ENCODE data around the gene PLN. TPM values are rescaled to one million over a fixed set of nuclear protein-coding genes. Genes with fewer than 3 reads are reported as not detected.

The PLN gene
- total RNA-seq = 10 to 100 TPM in 1 of 4 donors, 1 to 10 TPM in 3; 1.5 to 11.2 (median 5.3) TPM

DNA sequence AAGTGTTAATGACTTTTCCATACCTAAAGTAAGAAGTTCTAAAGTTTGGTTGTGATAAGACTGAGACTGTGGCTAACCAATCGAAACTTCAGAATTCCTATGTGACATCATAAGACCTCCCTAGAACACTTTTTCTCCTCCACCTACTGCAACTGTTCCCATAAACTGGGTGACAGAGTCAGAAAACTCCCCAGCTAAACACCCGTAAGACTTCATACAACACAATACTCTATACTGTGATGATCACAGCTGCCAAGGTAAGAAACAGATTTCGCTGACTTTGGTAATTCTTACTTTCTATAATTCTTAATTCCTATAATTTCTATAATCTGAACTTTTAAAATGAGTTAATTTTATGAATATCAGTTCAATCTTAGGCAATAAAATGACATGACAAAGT is at the start of gene PLN:
Gene PLN (plus strand): TSS at position 161 of the 400 bp plus-strand sequence. CDS start 10,626 bp downstream, outside the sequence.
- Histone ChIP-seq H3K36me3 (no peaks in the 10 kb centered on the region), H3K4me1 (peaks cover 12% of the 10 kb centered on the region), H3K4me3 (no peak within 1 kb of the TSS), H3K9me3 (no peaks in the 10 kb centered on the region), H3K27ac (no peak within 1 kb of the TSS), H3K27me3 (no peaks in the 10 kb centered on the region)
- DNase-seq (ENCODE audit: low spot score in 2 of 2) = no peak
- TF ChIP-seq EP300 (IDR thresholded peaks at IDR 0.05) = no peak
- no peak for TF ChIP-seq POLR2AphosphoS5 (IDR thresholded peaks at IDR 0.05)
- TF ChIP-seq, protein P1, sequence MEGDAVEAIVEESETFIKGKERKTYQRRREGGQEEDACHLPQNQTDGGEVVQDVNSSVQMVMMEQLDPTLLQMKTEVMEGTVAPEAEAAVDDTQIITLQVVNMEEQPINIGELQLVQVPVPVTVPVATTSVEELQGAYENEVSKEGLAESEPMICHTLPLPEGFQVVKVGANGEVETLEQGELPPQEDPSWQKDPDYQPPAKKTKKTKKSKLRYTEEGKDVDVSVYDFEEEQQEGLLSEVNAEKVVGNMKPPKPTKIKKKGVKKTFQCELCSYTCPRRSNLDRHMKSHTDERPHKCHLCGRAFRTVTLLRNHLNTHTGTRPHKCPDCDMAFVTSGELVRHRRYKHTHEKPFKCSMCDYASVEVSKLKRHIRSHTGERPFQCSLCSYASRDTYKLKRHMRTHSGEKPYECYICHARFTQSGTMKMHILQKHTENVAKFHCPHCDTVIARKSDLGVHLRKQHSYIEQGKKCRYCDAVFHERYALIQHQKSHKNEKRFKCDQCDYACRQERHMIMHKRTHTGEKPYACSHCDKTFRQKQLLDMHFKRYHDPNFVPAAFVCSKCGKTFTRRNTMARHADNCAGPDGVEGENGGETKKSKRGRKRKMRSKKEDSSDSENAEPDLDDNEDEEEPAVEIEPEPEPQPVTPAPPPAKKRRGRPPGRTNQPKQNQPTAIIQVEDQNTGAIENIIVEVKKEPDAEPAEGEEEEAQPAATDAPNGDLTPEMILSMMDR (IDR thresholded peaks at IDR 0.05) = no peak
- TF ChIP-seq POLR2A (IDR thresholded peaks at IDR 0.05) = no peak
- WGBS = 89% methylated on average over 3 of the region's 3 CpGs

DNA sequence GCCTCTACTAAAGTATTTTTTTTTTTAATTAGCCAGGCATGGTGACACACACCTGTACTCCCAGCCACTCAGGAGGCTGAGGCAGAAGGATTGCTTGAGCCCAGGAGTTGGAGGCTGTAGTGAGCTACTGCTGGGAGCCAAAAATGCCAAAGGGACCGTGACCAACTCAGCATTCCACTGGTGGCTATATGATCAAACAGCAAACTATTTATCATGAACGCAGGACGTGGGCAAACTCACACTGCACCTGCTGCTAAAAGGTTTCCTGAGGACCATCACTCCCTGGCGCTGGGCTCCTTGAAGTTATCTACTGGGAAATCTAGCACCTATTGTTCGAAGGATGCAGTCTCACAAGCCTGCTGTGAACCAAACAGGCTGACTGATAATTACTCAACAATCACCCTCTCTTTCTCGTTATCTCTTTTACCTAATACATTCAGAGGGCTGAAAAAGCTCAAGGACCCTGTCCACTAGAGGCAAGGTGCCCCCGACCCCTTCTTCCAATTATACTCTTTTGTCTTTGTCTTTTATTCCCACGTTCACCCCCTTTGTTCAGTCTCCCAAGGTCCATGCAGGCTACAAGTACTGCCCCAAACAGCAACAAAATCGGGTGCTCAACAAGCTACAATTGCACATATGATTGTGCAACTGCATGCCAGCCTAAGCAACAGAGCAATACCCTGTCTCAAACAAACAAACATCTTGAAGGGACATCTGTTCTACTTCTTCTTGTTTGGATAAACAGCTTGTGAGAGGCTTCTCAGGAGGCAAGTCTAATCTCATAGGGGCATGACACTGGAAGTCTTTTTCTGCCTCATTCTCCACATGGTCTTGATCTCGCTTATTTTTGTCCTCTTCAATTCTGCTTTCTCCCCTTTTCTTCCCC is 47.7 kb upstream of the PLN start:
- H3K27ac ChIP-seq = no peak overlapping the region
- no peaks in the 10 kb centered on the region for H3K27me3 ChIP-seq
- TF ChIP-seq EP300 (IDR thresholded peaks at IDR 0.05) (no peak), POLR2A (IDR thresholded peaks at IDR 0.05) (no peak), POLR2AphosphoS5 (IDR thresholded peaks at IDR 0.05) (no peak)
- TF ChIP-seq, protein P1 (IDR thresholded peaks at IDR 0.05) = no peak
- 95% methylated on average over 10 of the region's 10 CpGs for WGBS
- H3K36me3 ChIP-seq = peaks cover 7% of the 10 kb centered on the region
- H3K9me3 ChIP-seq = no peaks in the 10 kb centered on the region
- no peak overlapping the region for H3K4me3 ChIP-seq
- no peak for DNase-seq (ENCODE audit: low spot score in 2 of 2)
- no peaks in the 10 kb centered on the region for H3K4me1 ChIP-seq

DNA sequence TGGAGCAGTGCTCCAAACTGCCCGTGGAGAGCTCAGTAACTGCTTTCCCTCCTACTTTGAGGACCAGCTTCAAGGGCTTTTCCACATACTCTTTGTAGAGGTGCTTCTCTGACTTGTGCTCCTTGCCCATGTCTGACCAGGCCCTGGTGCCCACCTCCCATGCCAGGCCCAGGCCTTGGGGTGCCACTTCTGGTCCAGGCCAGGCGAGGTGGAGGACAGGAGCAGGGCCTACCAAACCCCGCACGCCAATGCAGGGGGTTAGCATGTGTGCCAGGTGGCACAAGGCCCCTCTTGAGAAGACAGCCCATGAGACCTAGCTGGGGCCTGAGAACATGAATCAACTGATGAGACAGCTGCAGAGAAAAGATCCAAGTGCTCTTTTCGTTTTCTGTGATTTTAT is 47.0 kb upstream of the PLN start:
- DNase-seq (ENCODE audit: low spot score in 2 of 2) = no peak
- H3K27ac ChIP-seq = no peak overlapping the region
- WGBS = 93% methylated on average over 5 of the region's 5 CpGs
- TF ChIP-seq, protein P1 (IDR thresholded peaks at IDR 0.05) = no peak
- TF ChIP-seq POLR2A (IDR thresholded peaks at IDR 0.05) (no peak), POLR2AphosphoS5 (IDR thresholded peaks at IDR 0.05) (no peak)
- H3K27me3 ChIP-seq = no peaks in the 10 kb centered on the region
- H3K9me3 ChIP-seq = no peaks in the 10 kb centered on the region
- no peak overlapping the region for H3K4me3 ChIP-seq
- H3K36me3 ChIP-seq = peaks cover 3% of the 10 kb centered on the region
- no peaks in the 10 kb centered on the region for H3K4me1 ChIP-seq

DNA sequence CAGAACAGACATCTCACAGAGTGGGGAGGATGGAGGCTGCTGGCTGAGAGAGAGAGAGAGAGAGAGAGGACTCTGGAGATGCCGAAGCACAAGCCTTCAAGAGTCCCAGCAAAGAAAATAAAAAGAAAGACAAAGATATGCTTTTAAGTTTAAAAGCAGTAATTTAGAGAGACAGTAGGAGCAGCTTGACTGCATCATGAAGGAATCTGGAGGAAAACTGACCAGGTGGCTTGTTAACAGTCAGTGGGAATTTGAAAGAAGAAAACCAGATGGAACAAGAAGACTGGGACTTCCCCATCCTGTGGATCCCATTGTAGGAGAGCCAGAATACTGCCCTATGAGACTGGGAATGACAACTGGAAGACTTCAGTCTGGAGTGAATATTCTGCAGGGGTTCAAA is 46.3 kb upstream of the PLN start:
- H3K4me1 ChIP-seq = no peaks in the 10 kb centered on the region
- peaks cover 3% of the 10 kb centered on the region for H3K36me3 ChIP-seq
- no peaks in the 10 kb centered on the region for H3K27me3 ChIP-seq
- no peak for TF ChIP-seq POLR2A (IDR thresholded peaks at IDR 0.05)
- TF ChIP-seq, protein P1 (IDR thresholded peaks at IDR 0.05) = no peak
- WGBS = 93% methylated on average over 1 of the region's 1 CpG
- DNase-seq (ENCODE audit: low spot score in 2 of 2) = no peak
- H3K4me3 ChIP-seq = no peak overlapping the region
- H3K9me3 ChIP-seq = no peaks in the 10 kb centered on the region
- H3K27ac ChIP-seq = no peak overlapping the region

DNA sequence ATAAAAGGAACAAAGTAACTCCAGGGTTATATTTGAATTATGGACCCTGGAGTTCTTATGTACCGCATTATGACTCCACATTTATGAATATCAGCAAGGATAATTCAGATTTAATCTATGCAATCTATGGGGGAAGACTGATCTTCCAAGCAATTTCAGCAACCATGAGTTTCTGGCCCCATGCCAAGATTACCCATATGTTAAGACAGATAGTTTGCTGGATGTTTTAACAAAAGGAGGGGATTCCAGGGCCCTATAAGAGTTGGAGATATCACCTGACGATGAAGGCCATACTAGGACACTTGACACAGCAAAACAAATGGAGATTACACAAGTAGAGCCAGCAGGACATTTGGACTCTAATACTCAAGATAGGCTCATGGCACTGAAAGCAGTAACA is 45.9 kb upstream of the PLN start:
- H3K36me3 ChIP-seq = peaks cover 3% of the 10 kb centered on the region
- no peaks in the 10 kb centered on the region for H3K27me3 ChIP-seq
- no peak overlapping the region for H3K27ac ChIP-seq
- WGBS = 87% methylated on average over 2 of the region's 2 CpGs
- H3K4me1 ChIP-seq = no peaks in the 10 kb centered on the region
- H3K9me3 ChIP-seq = no peaks in the 10 kb centered on the region
- no peak overlapping the region for H3K4me3 ChIP-seq
- DNase-seq (ENCODE audit: low spot score in 2 of 2) = no peak
- TF ChIP-seq POLR2A (IDR thresholded peaks at IDR 0.05) = no peak
- no peak for TF ChIP-seq POLR2AphosphoS5 (IDR thresholded peaks at IDR 0.05)
- TF ChIP-seq EP300 (IDR thresholded peaks at IDR 0.05) = no peak
- TF ChIP-seq, protein P1 (IDR thresholded peaks at IDR 0.05) = no peak

All from suprapubic skin (tissue), 4 donors.